Esophagus muscularis mucosa (tissue), 4 donors: ENCODE data around the gene CLTA. TPM values are rescaled to one million over a fixed set of nuclear protein-coding genes. Genes with fewer than 3 reads are reported as not detected.
"Not testable (repeated sequence)": the region's sequence is repeated elsewhere in the genome, so short reads cannot be mapped to it uniquely, and the experiment has no call there.

Experiments used
- DNase-seq: peaks from one replicate; pipeline ENCODE4 v3.0.0-alpha.2; 2017; ENCODE audit errors: extremely low spot score
- H3K27ac ChIP-seq, 4 donors: fragments of 200-600 bp; sonication (generic); replicated peaks in 1 of 4; 1 replicate in 3 of 4; 2 replicates in 1 of 4; pipeline ENCODE4 v1.5.1; 2016 to 2019; ENCODE audit warnings: mild to moderate bottlenecking in 1 of 4
- H3K27me3 ChIP-seq, 4 donors: fragments of 200-600 bp; sonication (generic); one replicate each; pipeline versions ENCODE4 v1.5.1 to v1.6.0; 2016 to 2019
- H3K36me3 ChIP-seq, 4 donors: fragments of 200-600 bp; sonication (generic); one replicate each; pipeline ENCODE4 v1.5.1; 2016 to 2019
- H3K4me1 ChIP-seq, 4 donors: fragments of 200-600 bp; sonication (generic); one replicate each; pipeline ENCODE4 v1.5.1; 2016 to 2019
- H3K4me3 ChIP-seq, 4 donors: fragments of 200-600 bp; sonication (generic); 1 replicate in 2 of 4; 2 replicates in 2 of 4; pipeline ENCODE4 v1.5.1; 2016 to 2019; ENCODE audit warnings: mild to moderate bottlenecking in 4 of 4, moderate library complexity in 1 of 4
- H3K9me3 ChIP-seq, 4 donors: fragments of 200-600 bp; sonication (generic); 1 replicate in 3 of 4; 2 replicates in 1 of 4; pipeline ENCODE4 v1.5.1; 2016 to 2019
- EP300 ChIP-seq: sonication (generic); formaldehyde crosslinking; IDR thresholded peaks from one replicate; pipeline ENCODE4 v1.6.1; 2017; ENCODE audit warnings: antibody characterized with exemption
- POLR2A ChIP-seq: fragments of 450-650 bp; IDR thresholded peaks from one replicate; pipeline ENCODE4 v1.6.1; 2017; ENCODE audit warnings: antibody characterized with exemption, moderate library complexity, mild to moderate bottlenecking, low read depth
- POLR2AphosphoS5 ChIP-seq, 2 donors: sonication (generic); formaldehyde crosslinking; IDR thresholded peaks; one replicate each; pipeline ENCODE4 v1.6.1; 2017; ENCODE audit warnings: antibody characterized with exemption in 2 of 2
- WGBS: methylation state at CpG from one replicate; pipeline ENCODE4 v1.1.5; 2018; 5-methylcytosine and 5-hydroxymethylcytosine counted together
- intact Hi-C: fragments of 100-400 bp; cut with DNase I; formaldehyde crosslinking; loops from one replicate; pipeline ENCODE4 v1.15.1; 2023
- total RNA-seq, 4 donors: library from RNA; depleted of rRNA; stranded (reverse); fragments of >200 nt; gene quantifications; one replicate each; pipeline versions ENCODE4 v1.1.0 to v1.2.1, GENCODE V29; 2016
- TF ChIP-seq, protein P1 (sequence below), 3 experiments: fragments of 200-600 bp in 2 of 3; fragments of 450-650 bp in 1 of 3; sonication (generic) in 2 of 3; IDR thresholded peaks; one replicate each; pipeline ENCODE4 v1.5.1; 2017 to 2019; ENCODE audit warnings: antibody characterized with exemption in 3 of 3, mild to moderate bottlenecking in 2 of 3, moderate library complexity in 1 of 3

The CLTA gene
- total RNA-seq, 4 donors from 2014 or later: 125 to 178 (median 159) TPM

DNA sequence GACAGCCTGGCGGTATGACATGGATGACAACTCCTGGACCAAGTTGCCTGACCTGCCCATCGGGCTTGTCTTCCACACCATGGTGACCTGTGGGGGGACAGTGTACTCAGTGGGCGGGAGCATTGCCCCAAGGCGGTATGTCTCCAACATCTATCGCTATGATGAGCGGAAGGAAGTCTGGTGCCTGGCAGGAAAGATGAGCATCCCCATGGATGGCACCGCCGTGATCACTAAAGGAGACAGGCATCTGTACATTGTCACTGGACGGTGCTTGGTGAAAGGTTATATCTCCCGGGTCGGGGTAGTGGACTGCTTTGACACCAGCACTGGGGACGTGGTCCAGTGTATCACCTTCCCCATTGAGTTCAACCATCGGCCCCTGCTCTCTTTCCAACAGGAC, 20.2 kb upstream of the CLTA start:
- no peak for TF ChIP-seq POLR2AphosphoS5 (IDR thresholded peaks at IDR 0.05)
- no peak for TF ChIP-seq POLR2A
- TF ChIP-seq EP300: no peak
- TF ChIP-seq, protein P1, sequence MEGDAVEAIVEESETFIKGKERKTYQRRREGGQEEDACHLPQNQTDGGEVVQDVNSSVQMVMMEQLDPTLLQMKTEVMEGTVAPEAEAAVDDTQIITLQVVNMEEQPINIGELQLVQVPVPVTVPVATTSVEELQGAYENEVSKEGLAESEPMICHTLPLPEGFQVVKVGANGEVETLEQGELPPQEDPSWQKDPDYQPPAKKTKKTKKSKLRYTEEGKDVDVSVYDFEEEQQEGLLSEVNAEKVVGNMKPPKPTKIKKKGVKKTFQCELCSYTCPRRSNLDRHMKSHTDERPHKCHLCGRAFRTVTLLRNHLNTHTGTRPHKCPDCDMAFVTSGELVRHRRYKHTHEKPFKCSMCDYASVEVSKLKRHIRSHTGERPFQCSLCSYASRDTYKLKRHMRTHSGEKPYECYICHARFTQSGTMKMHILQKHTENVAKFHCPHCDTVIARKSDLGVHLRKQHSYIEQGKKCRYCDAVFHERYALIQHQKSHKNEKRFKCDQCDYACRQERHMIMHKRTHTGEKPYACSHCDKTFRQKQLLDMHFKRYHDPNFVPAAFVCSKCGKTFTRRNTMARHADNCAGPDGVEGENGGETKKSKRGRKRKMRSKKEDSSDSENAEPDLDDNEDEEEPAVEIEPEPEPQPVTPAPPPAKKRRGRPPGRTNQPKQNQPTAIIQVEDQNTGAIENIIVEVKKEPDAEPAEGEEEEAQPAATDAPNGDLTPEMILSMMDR (IDR thresholded peaks at IDR 0.05): no peak
- Histone ChIP-seq H3K4me3 (no peak overlapping the region), H3K27me3 (no peaks in the 10 kb centered on the region), H3K27ac (no peak overlapping the region), H3K9me3 (no peaks in the 10 kb centered on the region), H3K4me1 (peaks cover 4 to 17% (median 16%) of the 10 kb centered on the region in 4 donors), H3K36me3 (no peaks in the 10 kb centered on the region)
- WGBS: 97% methylated on average over 11 of the region's 13 CpGs
- no peak for DNase-seq
- intact Hi-C loops: no loop called here

DNA sequence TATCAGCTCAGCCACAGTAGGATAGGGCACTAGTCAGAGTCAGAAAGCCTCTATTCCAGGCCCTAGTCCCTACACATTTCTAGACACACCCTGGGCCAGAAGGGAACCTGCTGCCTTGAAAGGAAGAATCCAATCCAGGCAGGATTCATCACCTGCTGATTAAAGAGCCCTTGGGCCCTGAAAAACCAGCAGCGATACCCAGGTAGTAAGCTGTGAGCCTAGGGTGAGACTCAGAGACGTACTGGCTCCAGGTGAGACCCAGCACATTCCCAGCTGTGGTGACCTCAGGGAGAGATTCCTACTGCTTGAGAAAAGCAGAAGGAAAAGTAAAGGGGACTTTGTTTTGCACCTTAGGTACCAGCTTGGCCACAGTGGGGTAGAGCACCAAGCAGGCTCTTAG, 16.9 kb upstream of the CLTA start:
- WGBS: 94% methylated on average over 2 of the region's 2 CpGs
- no peak overlapping the region for H3K4me3 ChIP-seq
- no peak for DNase-seq
- no peak overlapping the region for H3K27ac ChIP-seq
- TF ChIP-seq POLR2AphosphoS5 (IDR thresholded peaks at IDR 0.05): no peak
- no peak for TF ChIP-seq EP300
- TF ChIP-seq, protein P1 (IDR thresholded peaks at IDR 0.05): no peak
- no peak for TF ChIP-seq POLR2A
- H3K4me1 ChIP-seq: no peaks in the 10 kb centered on the region
- intact Hi-C loops: no loop called here
- no peaks in the 10 kb centered on the region for H3K36me3 ChIP-seq
- H3K27me3 ChIP-seq: no peaks in the 10 kb centered on the region
- H3K9me3 ChIP-seq: no peaks in the 10 kb centered on the region

DNA sequence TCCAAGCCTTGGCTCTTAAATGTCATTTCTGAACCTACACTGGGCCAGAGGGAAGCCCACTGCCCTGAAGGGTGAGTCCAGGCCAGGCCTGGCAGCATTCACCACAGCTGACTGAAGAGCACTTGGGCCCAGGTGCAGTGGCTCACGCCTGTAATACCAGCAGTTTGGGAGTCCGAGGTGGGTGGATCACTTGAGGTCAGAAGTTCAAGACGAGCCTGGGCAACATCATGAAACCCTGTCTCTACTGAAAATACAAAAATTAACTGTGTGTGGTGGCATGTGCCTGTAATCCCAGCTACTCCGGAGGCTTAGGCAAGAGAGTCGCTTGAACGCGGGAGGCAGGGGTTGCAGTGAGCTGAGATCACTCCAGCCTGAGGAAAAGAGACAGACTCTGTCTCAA, 16.4 kb upstream of the CLTA start:
- H3K27ac ChIP-seq: no peak overlapping the region
- no peaks in the 10 kb centered on the region for H3K9me3 ChIP-seq
- no peak overlapping the region for H3K4me3 ChIP-seq
- intact Hi-C loops: no loop called here
- H3K36me3 ChIP-seq: no peaks in the 10 kb centered on the region
- TF ChIP-seq POLR2AphosphoS5 (IDR thresholded peaks at IDR 0.05) (no peak), EP300 (no peak), POLR2A (no peak)
- TF ChIP-seq, protein P1 (IDR thresholded peaks at IDR 0.05): no peak
- WGBS: 89% methylated on average over 7 of the region's 7 CpGs
- no peak for DNase-seq
- H3K4me1 ChIP-seq: no peaks in the 10 kb centered on the region
- H3K27me3 ChIP-seq: no peaks in the 10 kb centered on the region

DNA sequence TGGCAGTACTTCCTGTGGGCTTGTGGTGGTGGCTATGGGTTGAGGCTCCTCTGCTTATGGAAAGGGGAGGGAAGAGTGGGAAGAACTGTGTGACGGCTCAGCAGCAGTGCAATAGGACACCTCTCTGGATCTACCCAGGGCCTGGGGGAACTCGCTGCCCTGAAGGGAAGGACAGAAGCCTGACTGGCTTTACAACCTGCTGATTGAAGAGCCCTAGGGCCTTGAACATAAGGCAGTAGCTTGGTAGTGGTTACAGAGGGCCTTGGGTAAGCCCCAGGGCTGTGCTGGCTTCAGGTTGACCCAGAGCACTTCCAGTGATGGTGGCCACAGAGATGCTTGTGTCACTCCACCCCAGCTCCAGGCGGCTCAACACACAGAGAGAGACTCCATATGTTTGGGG, 16.0 kb upstream of the CLTA start:
- Histone ChIP-seq H3K9me3 (no peaks in the 10 kb centered on the region), H3K4me3 (no peak overlapping the region), H3K4me1 (no peaks in the 10 kb centered on the region), H3K27ac (no peak overlapping the region), H3K36me3 (no peaks in the 10 kb centered on the region), H3K27me3 (no peaks in the 10 kb centered on the region)
- intact Hi-C loops: no loop called here
- no peak for DNase-seq
- TF ChIP-seq, protein P1 (IDR thresholded peaks at IDR 0.05): no peak
- no peak for TF ChIP-seq POLR2A
- TF ChIP-seq POLR2AphosphoS5 (IDR thresholded peaks at IDR 0.05): no peak
- WGBS: 74% methylated on average over 3 of the region's 3 CpGs

DNA sequence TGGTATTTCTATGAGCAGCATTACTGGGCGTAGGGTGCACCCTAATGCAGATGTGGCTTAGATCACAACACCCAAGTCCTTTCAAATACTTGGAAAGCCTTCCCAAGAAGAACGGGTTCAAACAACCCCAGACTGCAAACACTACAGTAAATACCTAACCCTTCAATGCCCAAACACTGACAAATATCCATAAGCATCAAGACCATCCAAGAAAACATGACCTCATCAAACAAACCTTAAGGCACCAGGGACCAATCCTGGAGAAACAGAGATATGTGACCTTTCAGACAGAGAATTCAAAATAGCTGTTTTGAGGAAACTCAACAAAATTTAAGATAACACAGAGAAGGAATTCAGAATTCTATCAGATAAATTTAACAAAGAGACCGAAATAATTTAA, 15.5 kb upstream of the CLTA start:
- H3K9me3 ChIP-seq, H3K27me3 ChIP-seq, H3K4me3 ChIP-seq, intact Hi-C loops, H3K27ac ChIP-seq, DNase-seq, H3K4me1 ChIP-seq, H3K36me3 ChIP-seq: not testable (repeated sequence)
- 91% methylated on average over 3 of the region's 3 CpGs for WGBS

DNA sequence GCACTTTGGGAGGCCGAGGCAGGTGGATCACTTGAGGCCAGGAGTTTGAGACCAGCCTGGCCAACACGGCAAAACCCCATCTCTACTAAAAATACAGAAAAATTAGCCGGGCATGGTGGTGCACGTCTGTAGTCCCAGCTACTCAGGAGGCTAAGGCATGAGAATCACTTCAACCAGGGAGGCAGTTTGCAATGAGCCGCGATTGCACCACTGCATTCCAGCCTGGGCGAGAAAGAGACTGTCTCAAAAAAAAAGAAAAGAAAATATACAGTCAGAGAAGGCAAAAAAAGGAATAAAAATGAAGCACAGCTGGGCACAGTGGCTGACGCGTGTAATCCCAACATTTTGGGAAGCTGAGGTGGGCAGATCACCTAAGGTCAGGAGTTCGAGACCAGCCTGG, 14.2 kb upstream of the CLTA start:
- H3K4me1 ChIP-seq, DNase-seq, H3K36me3 ChIP-seq, H3K27ac ChIP-seq, H3K4me3 ChIP-seq, H3K9me3 ChIP-seq, intact Hi-C loops, H3K27me3 ChIP-seq: not testable (repeated sequence)
- WGBS: 93% methylated on average over 10 of the region's 10 CpGs
